Rectal smooth muscle tissue (tissue), 1 donor: ENCODE data around the gene DAB1.

Experiments
- H3K27ac ChIP-seq: one replicate; pipeline ENCODE4 v1.7.0; 2013; ENCODE audit warnings: low read depth, low read length, inconsistent platforms
- H3K27me3 ChIP-seq: one replicate; pipeline ENCODE4 v1.7.0; 2013; ENCODE audit warnings: low read length; ENCODE audit not compliant: control insufficient read depth, insufficient read depth
- H3K36me3 ChIP-seq: one replicate; pipeline ENCODE4 v1.7.0; 2013; ENCODE audit warnings: low read length; ENCODE audit not compliant: control insufficient read depth, insufficient read depth
- H3K4me1 ChIP-seq: one replicate; pipeline ENCODE4 v1.7.0; 2013; ENCODE audit warnings: low read length; ENCODE audit not compliant: control insufficient read depth, insufficient read depth
- H3K4me3 ChIP-seq: one replicate; pipeline ENCODE4 v1.7.0; 2013; ENCODE audit warnings: low read length
- H3K9ac ChIP-seq: one replicate; pipeline ENCODE4 v1.7.0; 2013; ENCODE audit warnings: low read length

The DAB1 gene

GRCh38 chr1:57324388-57324787 is 99.5 kb downstream of the DAB1 start:
- peaks cover 6% of the 10 kb centered on the region for H3K4me1 ChIP-seq
- H3K4me3 ChIP-seq: no peak overlapping the region
- no peaks in the 10 kb centered on the region for H3K27me3 ChIP-seq
- no peak overlapping the region for H3K9ac ChIP-seq
- no peaks in the 10 kb centered on the region for H3K36me3 ChIP-seq
- no peak overlapping the region for H3K27ac ChIP-seq

DNA sequence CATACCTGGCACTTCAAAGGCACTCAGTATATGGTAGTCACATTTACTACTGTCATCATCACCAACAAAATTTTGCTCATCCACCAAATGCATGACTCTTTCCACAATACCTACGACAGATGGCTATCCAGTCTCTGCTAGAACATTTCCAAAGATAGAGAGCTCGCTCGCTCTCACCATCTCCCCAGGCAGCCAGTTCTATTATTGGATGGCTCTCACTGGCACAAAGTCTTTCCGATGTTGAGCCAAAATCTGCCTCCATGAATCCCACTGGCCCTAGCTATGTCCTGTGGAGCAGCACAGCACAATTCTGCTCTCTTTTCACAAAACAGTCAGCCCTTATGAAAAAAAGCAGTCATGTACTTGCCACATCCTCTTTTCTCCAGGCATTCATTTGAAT is 102.1 kb downstream of the DAB1 start:
- H3K4me1 ChIP-seq: peaks cover 6% of the 10 kb centered on the region
- no peak overlapping the region for H3K4me3 ChIP-seq
- no peak overlapping the region for H3K9ac ChIP-seq
- no peak overlapping the region for H3K27ac ChIP-seq
- no peaks in the 10 kb centered on the region for H3K27me3 ChIP-seq
- no peaks in the 10 kb centered on the region for H3K36me3 ChIP-seq

- Histone ChIP-seq H3K4me3 (no peak overlapping the region), H3K36me3 (no peaks in the 10 kb centered on the region), H3K4me1 (peaks cover 1% of the 10 kb centered on the region), H3K9ac (no peak overlapping the region), H3K27me3 (no peaks in the 10 kb centered on the region), H3K27ac (no peak overlapping the region)
Measured at GRCh38 chr1:57319791-57320190, 104.1 kb downstream of the DAB1 start.

DNA sequence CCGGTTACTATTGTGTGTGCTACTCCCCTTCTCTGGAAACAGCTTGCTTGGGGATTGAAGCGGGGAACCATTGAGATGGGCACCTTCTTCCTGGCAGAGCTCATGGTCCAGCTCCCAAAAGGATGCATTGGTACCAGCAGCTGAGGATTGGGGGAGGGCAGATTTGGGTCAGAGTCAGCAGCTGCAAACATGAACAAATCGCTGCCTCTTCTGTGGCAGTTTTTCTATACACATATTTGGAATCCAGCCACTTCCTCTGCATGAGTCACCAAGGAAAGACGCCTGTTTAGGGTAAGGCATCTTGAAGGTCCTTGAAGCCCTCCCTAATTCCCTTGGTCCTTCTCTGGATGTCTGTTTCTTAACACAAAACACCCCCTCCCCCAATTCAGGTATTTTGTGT is 104.7 kb downstream of the DAB1 start:
- no peak overlapping the region for H3K27ac ChIP-seq
- H3K27me3 ChIP-seq: no peaks in the 10 kb centered on the region
- H3K4me1 ChIP-seq: no peaks in the 10 kb centered on the region
- H3K9ac ChIP-seq: no peak overlapping the region
- no peaks in the 10 kb centered on the region for H3K36me3 ChIP-seq
- no peak overlapping the region for H3K4me3 ChIP-seq

- H3K9ac ChIP-seq: no peak overlapping the region
- no peak overlapping the region for H3K27ac ChIP-seq
- H3K27me3 ChIP-seq: no peaks in the 10 kb centered on the region
- H3K36me3 ChIP-seq: no peaks in the 10 kb centered on the region
- H3K4me1 ChIP-seq: no peaks in the 10 kb centered on the region
- H3K4me3 ChIP-seq: no peak overlapping the region
Measured at GRCh38 chr1:57316861-57317260, 107.0 kb downstream of the DAB1 start.

GRCh38 chr1:57316291-57316690 is 107.6 kb downstream of the DAB1 start:
- Histone ChIP-seq H3K4me1 (no peaks in the 10 kb centered on the region), H3K4me3 (no peak overlapping the region), H3K9ac (no peak overlapping the region), H3K36me3 (no peaks in the 10 kb centered on the region), H3K27ac (no peak overlapping the region), H3K27me3 (no peaks in the 10 kb centered on the region)

GRCh38 chr1:57312869-57313268 is 111.0 kb downstream of the DAB1 start:
- Histone ChIP-seq H3K9ac (no peak overlapping the region), H3K36me3 (no peaks in the 10 kb centered on the region), H3K27me3 (no peaks in the 10 kb centered on the region), H3K4me3 (no peak overlapping the region), H3K27ac (no peak overlapping the region), H3K4me1 (no peaks in the 10 kb centered on the region)

DNA sequence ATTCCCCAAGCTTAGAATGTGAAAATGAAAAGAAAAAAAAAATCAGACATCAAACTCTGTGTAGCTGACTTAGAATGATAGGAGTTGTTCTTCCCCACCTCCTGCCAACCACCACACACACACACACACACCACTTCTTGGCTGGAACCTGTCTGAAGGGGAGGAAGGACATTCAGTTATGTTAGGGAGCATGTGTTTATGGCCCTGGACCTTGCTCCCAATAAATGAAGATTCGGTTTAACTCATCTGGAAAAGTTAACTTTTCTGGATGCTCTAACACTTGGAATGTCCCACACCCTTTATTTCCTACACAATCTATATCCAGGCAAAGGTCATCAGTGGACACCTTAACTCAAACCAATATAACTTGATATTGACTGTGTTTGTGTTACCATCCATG is 112.4 kb downstream of the DAB1 start:
- no peak overlapping the region for H3K9ac ChIP-seq
- H3K4me1 ChIP-seq: no peaks in the 10 kb centered on the region
- no peaks in the 10 kb centered on the region for H3K36me3 ChIP-seq
- H3K27ac ChIP-seq: no peak overlapping the region
- no peak overlapping the region for H3K4me3 ChIP-seq
- no peaks in the 10 kb centered on the region for H3K27me3 ChIP-seq

DNA sequence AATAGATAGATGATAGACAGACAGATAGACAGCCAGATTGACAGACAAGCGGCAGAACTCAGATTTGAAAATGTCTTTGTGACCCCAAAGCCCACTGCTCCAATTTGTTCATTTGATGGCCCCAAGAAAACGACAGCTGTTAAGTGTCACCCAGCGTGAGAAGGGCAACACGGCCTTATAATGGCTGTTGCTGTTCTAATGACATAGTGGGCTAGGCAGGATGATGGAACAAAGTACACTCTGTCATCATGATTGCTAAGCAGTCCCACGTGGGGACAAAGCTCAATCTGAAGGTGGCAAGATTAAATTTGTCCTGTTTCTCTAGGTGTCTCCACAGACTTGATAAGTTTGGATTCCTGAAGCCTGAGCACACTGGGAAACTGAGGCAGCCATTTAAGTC is 112.9 kb downstream of the DAB1 start:
- no peaks in the 10 kb centered on the region for H3K36me3 ChIP-seq
- no peak overlapping the region for H3K27ac ChIP-seq
- no peaks in the 10 kb centered on the region for H3K4me1 ChIP-seq

GRCh38 chr1:57309630-57310029 is 114.2 kb downstream of the DAB1 start:
- H3K9ac ChIP-seq: no peak overlapping the region
- no peaks in the 10 kb centered on the region for H3K4me1 ChIP-seq
- H3K27me3 ChIP-seq: no peaks in the 10 kb centered on the region
- H3K27ac ChIP-seq: no peak overlapping the region
- no peaks in the 10 kb centered on the region for H3K36me3 ChIP-seq
- H3K4me3 ChIP-seq: no peak overlapping the region

More for the DNA sequence above, 112.9 kb downstream of the DAB1 start:
- Histone ChIP-seq H3K27me3 (no peaks in the 10 kb centered on the region), H3K9ac (no peak overlapping the region), H3K4me3 (no peak overlapping the region)

DNA sequence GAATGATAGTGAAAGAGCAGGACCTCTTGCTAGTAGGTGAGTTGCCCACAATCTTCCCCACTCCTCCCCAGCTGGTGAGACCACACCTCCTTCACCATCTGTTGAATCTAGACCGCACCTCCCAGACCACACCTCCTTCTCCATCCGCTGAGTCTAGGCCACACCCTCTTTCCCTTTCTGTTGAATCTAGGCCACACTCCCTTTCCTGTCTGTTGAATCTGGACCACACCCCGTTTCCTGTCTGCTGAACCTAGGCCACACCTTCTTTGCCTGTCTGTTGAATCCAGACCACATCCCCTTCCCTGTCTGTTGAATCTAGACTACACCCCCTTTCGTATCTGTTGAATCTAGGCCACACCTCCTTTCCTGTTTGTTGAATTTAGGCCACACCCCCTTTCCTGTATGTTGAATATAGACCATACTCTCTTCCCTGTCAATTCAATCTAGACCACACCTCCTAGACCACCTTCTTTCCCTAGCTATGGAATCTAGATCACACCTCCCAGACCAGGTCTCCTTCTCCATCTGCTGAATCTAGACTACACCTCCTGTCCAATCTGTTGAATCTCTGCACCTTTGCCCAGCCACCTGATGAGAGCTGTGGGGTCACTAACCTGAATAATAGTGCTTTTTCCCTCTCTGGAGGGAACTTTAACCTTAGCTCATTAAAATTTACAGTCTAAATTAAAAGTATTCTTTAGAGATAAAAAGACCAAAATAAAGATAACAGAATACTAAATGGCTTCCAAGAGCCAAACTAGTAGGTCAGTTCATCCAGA is 116.3 kb downstream of the DAB1 start:
- Histone ChIP-seq H3K27ac (no peak overlapping the region), H3K4me1 (no peaks in the 10 kb centered on the region), H3K9ac (no peak overlapping the region), H3K27me3 (no peaks in the 10 kb centered on the region), H3K36me3 (no peaks in the 10 kb centered on the region), H3K4me3 (no peak overlapping the region)

DNA sequence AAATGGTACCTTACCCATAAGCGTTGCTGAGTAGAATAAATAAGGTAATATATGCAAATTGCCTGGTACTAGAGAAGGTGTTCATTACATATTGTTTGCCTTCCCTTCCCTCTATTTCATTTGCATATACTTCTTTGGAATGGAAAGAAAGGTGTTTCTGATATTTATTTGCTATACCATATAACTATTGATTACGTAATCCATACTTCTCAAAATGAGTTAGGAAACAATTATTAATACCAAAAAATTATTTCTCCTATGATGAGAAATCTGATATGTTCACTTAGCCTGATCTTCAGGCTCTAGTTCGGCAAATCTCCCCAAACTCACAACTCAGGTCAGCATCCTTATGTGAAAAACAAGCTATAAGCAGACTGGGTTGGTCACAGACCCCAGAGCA is 119.3 kb downstream of the DAB1 start:
- H3K36me3 ChIP-seq: no peaks in the 10 kb centered on the region
- no peaks in the 10 kb centered on the region for H3K27me3 ChIP-seq
- no peak overlapping the region for H3K4me3 ChIP-seq
- H3K27ac ChIP-seq: no peak overlapping the region
- H3K9ac ChIP-seq: no peak overlapping the region
- no peaks in the 10 kb centered on the region for H3K4me1 ChIP-seq

GRCh38 chr1:57302812-57303596 is 120.9 kb downstream of the DAB1 start:
- no peak overlapping the region for H3K27ac ChIP-seq
- no peak overlapping the region for H3K9ac ChIP-seq
- H3K27me3 ChIP-seq: no peaks in the 10 kb centered on the region
- no peaks in the 10 kb centered on the region for H3K36me3 ChIP-seq
- no peaks in the 10 kb centered on the region for H3K4me1 ChIP-seq
- no peak overlapping the region for H3K4me3 ChIP-seq
